Bronchial epithelial cell (primary cell): ENCODE measurements around the gene NUPR1. TPM values are rescaled to one million over a fixed set of nuclear protein-coding genes. Genes with fewer than 3 reads are reported as not detected.

Source experiments
- DNase-seq: peaks from one replicate; pipeline ENCODE4 v3.0.0-alpha.2; 2010; ENCODE audit warnings: low read depth
- FAIRE-seq: peaks from 2 replicates; lab custom pipeline; 2011; peaks lifted over from hg19 to GRCh38; lab: Jason Lieb, UNC
- H3K27me3 ChIP-seq: 2 replicates; pipeline ENCODE4 v1.5.1; 2011; ENCODE audit warnings: low read length; ENCODE audit not compliant: control insufficient read depth, insufficient read depth
- H3K36me3 ChIP-seq: 2 replicates; pipeline ENCODE4 v1.5.1; 2011; ENCODE audit warnings: low read length; ENCODE audit not compliant: control insufficient read depth, insufficient read depth
- H3K4me3 ChIP-seq: 2 replicates; pipeline ENCODE4 v1.5.1; 2011; ENCODE audit warnings: mild to moderate bottlenecking, low read depth, low read length, control low read depth
- total RNA-seq: library from RNA; depleted of rRNA; stranded (reverse); fragments of >200 nt; gene quantifications from 2 replicates; pipeline ENCODE4 v1.2.1, GENCODE V29; 2014
- TF ChIP-seq, protein P1 (sequence below): IDR thresholded peaks from 2 replicates; pipeline ENCODE4 v1.5.1; 2011; ENCODE audit warnings: mild to moderate bottlenecking, moderate library complexity, low read length, control low read depth, inconsistent platforms; ENCODE audit not compliant: insufficient read depth, severe bottlenecking

NUPR1 gene
- total RNA-seq, 1 donor from 2014 or later: 65.3 TPM

DNA sequence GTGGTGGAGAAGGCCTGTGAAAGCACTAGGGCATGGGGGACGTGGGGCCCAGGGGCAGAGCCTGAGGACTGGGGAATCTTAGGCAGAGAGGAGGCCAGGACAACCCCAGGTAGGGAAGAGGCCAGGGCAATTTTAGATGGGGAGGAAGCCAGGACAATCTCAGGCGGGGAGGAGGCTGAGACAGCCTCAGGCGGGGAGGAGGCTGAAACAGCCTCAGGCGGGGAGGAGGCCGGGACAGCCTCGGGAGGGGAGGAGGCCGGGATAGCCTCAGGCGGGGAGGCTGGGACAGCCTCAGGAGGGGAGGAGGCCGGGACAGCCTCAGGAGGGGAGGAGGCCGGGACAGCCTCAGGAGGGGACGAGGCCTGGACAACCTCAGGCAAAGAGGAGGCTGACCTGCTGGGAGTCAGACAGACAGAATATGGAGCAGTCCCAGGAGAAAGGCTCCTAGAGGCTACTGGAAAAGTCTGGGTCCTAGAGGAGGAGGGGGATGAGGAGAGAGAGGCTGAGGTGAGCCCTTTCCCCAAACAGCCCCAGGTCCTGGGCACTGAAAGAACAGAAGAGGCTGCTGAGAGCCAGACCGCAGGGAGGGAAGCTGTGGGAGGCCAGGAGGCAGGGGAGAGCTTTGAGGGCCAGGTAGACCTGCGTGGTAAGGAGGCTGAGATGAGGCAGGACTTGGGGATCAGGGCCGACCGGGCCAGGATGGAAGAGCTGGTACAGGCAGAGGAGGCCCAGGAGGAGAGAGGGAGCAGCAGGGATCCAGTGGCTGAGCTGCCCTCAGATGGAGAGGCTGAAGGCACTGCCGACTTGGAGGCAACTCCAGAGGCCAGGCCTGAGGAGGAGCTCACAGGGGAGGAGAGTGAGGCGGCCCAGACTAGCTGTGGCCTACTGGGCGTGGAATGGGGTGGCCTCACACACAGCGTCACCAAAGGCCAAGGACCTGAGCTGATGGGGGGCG, 42.7 kb downstream of the NUPR1 start:
- TF ChIP-seq, protein P1, sequence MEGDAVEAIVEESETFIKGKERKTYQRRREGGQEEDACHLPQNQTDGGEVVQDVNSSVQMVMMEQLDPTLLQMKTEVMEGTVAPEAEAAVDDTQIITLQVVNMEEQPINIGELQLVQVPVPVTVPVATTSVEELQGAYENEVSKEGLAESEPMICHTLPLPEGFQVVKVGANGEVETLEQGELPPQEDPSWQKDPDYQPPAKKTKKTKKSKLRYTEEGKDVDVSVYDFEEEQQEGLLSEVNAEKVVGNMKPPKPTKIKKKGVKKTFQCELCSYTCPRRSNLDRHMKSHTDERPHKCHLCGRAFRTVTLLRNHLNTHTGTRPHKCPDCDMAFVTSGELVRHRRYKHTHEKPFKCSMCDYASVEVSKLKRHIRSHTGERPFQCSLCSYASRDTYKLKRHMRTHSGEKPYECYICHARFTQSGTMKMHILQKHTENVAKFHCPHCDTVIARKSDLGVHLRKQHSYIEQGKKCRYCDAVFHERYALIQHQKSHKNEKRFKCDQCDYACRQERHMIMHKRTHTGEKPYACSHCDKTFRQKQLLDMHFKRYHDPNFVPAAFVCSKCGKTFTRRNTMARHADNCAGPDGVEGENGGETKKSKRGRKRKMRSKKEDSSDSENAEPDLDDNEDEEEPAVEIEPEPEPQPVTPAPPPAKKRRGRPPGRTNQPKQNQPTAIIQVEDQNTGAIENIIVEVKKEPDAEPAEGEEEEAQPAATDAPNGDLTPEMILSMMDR: no peak
- H3K4me3 ChIP-seq: no peak overlapping the region
- no peaks in the 10 kb centered on the region for H3K36me3 ChIP-seq
- DNase-seq (no peak), FAIRE-seq (no peak)
- no peaks in the 10 kb centered on the region for H3K27me3 ChIP-seq

DNA sequence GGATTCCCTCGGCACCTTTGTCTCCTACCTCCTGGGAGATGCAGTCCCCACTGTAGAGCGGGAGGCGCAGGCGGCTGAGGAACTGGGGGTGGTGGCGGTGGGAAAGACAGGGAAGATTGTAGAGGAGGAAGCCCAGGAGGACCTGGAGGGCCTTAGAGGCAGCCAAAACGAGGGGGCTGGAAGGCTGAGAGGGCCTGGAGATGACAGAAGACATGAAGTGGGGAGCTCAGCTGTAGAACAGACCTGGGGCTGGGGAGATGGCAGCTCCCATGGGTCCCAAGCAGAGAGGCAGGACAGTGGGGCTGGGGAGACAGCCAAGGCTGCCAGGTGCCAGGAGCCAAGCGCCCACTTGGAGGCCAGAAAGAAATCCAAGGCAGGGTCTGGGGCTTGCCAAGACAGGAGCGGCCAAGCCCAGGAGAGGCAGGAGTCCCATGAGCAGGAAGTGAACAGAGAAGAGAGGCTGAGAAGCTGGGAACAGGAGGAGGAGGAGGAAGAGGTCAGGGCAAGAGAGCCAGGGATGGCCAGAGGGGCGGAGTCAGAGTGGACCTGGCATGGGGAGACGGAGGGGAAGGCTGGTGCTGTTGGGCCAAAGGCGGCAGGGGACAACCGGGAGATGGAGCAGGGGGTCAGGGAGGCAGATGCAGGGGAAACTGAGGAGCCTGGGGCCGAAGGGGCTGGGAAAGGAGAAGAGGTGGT, 43.5 kb downstream of the NUPR1 start:
- TF ChIP-seq, protein P1: no peak
- FAIRE-seq: no peak

DNA sequence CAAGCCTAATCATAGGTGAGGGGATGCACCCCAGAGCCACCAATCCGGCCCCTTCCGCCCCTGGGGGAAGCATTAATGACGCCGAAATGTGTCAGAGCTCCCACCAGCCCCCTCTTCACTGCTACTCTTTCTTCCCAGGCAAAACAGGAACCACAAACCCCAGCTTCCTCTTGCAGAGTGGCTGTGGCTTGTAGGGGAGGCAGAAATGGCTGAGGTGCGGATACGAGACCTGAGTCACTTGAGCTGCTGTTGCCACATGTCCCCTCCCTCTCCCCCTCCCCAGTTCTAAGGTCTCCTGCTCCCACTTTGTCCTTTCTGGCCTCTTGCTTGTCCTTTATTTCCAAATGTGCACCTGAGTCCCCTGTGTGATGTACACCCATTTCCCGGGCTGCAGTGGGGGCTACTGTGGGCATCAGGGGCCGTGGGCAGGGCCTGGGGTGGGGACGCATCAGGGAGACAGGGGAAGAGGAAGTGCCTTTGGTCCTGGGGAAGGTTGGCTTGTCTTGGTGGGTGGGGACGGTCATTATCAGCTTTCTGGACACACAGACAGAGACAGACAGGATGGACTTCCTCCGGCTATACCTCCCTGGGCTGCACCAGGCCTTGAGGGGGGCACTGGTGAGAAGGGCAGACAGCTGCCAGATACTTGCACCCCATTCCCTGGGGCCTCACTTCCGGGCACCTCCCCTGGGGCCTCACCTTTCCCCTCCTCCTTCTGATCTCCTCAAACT, 44.5 kb downstream of the NUPR1 start, which contains the start of gene APOBR:
Gene APOBR (plus strand): TSS at position 523 of the 731 bp plus-strand sequence. CDS start 39 bp downstream, at position 562.
- TF ChIP-seq, protein P1: no peak
- no peak for FAIRE-seq
- H3K27me3 ChIP-seq: no peaks in the 10 kb centered on the region
- peaks cover under 1% of the 10 kb centered on the region for H3K36me3 ChIP-seq
- H3K4me3 ChIP-seq: no peak within 1 kb of the TSS
- DNase-seq: no peak

More for the DNA sequence above, 43.5 kb downstream of the NUPR1 start:
- Histone ChIP-seq H3K4me3 (no peak overlapping the region), H3K27me3 (no peaks in the 10 kb centered on the region), H3K36me3 (no peaks in the 10 kb centered on the region)
- DNase-seq: no peak

DNA sequence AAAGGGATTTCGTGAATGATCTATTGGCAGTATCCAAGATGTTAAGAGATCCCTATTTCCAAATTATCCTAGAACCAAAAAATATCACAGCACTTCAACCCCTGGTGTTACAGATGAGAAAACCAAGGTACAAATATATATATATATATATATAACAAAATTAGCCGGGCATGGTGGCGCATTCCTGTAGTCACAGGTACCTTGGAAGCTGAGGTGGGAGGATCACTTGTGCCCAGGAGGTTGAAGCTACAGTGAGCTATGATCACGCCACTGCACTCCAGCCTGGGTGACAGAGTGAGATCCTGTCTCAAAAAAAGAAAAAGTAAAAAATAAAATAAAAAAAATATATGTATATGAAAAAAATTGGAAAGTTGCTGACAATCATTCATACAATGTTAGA, 46.3 kb downstream of the NUPR1 start:
- FAIRE-seq (no peak), DNase-seq (no peak)
- TF ChIP-seq, protein P1: no peak
- Histone ChIP-seq H3K4me3 (no peak overlapping the region), H3K36me3 (peaks cover 5% of the 10 kb centered on the region), H3K27me3 (no peaks in the 10 kb centered on the region)

DNA sequence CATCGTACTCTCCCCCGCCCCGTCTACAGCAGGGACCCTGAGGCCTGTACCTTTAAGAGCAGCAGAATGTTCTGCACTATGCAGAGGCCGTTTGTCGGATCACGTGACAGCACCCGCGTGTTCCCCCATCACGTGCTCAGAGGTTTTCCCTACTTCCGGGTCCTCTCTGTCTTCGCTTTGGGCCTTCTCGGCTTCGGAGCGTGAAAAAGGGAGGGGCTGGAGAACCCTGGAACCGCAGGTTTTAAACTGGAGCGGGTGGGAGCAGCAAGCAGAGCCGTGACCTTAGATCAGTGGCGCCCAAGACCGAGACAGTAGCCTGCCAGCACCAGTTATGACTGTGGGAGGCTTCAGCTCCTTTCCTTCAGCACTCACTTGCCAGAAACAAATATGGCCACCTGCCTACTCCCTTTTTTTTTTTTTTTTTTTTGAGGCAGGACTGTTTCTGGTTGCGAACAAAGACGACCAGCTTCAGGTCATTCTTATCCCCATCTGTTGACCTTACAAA, 46.8 kb downstream of the NUPR1 start, which contains the start of gene CLN3:
Gene CLN3 (minus strand): TSS at position 105 of the 505 bp plus-strand sequence. CDS start 315 bp downstream, outside the sequence.
- DNase-seq: peak; percentile 86
- Histone ChIP-seq H3K36me3 (peaks cover 5% of the 10 kb centered on the region), H3K27me3 (no peaks in the 10 kb centered on the region), H3K4me3 (peak within 1 kb of the TSS; percentile 92)
- no peak for FAIRE-seq
- TF ChIP-seq, protein P1: no peak
